ENCODE measurements around the gene JAK3. TPM values are rescaled to one million over a fixed set of nuclear protein-coding genes. Genes with fewer than 3 reads are reported as not detected.

The JAK3 gene
- total RNA-seq, 2 donors from 2014 or later, result 1.5 to 10.1 TPM

DNA sequence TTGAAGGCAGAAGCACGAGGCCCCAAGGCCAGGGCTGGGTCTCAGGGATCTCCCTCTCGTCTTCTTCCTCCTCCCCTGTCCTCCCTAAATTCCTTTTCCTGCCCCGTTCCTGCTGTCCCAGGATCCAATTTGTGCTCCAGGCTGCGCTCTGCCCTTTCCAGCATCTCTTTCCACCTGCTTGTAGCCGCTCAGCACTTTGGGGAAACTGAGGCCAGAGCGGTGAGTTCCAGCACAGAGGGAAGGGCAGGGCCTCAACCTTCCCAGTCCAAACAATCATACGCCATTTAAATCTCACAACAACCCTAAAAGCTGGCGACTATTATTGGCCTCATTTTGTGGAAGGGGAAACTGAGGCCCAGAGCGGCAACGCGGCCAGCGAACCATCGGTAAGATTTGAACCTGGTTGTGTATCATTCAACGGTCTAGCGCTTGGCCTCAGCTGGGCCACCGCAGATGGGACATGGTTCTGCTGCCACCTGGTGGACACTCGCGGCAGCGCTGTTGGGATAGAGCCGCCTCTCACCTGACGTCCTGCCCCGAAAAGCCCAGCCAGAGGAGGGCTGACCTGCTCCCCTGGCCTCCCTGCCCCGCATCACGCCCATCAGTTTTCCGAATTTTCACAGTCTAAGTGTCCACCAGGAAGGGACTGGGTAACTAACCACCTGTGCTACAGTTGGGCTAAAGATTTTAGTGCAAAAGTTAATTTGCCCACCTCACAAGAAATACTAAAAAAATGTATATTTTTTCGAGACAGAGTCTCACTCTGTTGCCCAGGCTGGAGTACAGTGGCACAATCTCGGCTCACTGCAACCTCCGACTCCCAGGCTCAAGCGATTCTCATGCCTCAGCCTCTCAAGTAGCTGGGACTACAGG is 7.7 kb upstream of the JAK3 start:
- TF ChIP-seq POLR2AphosphoS5 (IDR thresholded peaks at IDR 0.05) (peak; percentile 45), CTCF (IDR thresholded peaks at IDR 0.05) (peak; percentile 91 to 97 (median 94)), POLR2A (IDR thresholded peaks at IDR 0.05) (no peak)
- intact Hi-C loops (cut with DNase I), result loop anchor here (10.0 kb wide), 1 partner anchor 151 kb away; no protein-coding TSS in a partner anchor

GRCh38 chr19:17854061-17854460 is 6.3 kb upstream of the JAK3 start:
- Histone ChIP-seq H3K36me3 (no peaks in the 10 kb centered on the region), H3K4me3 (no peak overlapping the region), H3K9me3 (no peaks in the 10 kb centered on the region), H3K27me3 (replicated peaks; ENCODE audit: insufficient read depth) (no peaks in the 10 kb centered on the region), H3K4me1 (replicated peaks) (no peaks in the 10 kb centered on the region), H3K27ac (no peak overlapping the region)
- WGBS, result 66% methylated on average over 6 of the region's 6 CpGs
- intact Hi-C loops (cut with DNase I), result loop anchor here (10.0 kb wide), 1 partner anchor 149 kb away; no protein-coding TSS in a partner anchor
- no peak for TF ChIP-seq POLR2AphosphoS5 (IDR thresholded peaks at IDR 0.05)
- TF ChIP-seq POLR2A (IDR thresholded peaks at IDR 0.05), result no peak
- TF ChIP-seq CTCF (IDR thresholded peaks at IDR 0.05), result no peak
- no peak for DNase-seq (ENCODE audit: low spot score)

More for the DNA sequence above, 7.7 kb upstream of the JAK3 start:
- no peaks in the 10 kb centered on the region for H3K27me3 ChIP-seq (replicated peaks; ENCODE audit: insufficient read depth)
- 16% methylated on average over 29 of the region's 29 CpGs for WGBS
- H3K36me3 ChIP-seq, result no peaks in the 10 kb centered on the region
- H3K27ac ChIP-seq, result no peak overlapping the region
- no peaks in the 10 kb centered on the region for H3K9me3 ChIP-seq
- H3K4me1 ChIP-seq (replicated peaks), result peaks cover under 1% of the 10 kb centered on the region
- peak; percentile 76 for DNase-seq (ENCODE audit: low spot score)
- no peak overlapping the region for H3K4me3 ChIP-seq

DNA sequence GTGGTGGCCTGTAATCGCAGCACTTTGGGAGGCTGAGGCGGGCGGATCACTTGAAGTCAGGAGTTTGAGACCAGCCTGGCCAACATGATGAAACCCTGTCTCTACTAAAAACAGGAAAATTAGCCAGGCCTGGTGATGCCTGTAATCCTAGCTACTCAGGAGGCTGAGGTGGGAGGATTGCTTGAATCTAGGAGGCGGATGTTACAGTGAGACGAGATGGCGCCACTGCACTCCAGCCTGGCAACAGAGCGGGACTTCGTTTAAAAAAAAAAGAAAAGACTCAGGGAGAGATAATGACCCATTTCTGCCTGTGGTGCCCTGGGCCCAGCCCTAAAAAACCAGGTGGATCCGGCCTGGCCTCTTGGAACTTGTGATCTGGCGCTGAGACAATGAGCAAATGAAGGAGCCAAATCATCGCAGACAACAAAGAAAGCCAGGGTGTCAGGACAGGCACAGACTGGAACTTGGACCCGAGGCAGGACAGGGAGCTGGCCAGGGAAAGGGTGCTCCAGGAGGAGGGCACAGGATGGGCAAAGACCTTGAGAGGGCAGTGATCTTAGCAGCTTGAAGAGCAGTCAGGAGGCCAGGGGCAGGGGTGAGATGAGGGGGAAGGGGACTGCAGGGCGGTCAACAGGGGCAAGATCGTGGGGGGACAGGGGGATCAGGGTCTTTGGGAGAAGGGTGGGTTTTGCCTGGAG is 962 bp upstream of the JAK3 start:
- TF ChIP-seq POLR2A (IDR thresholded peaks at IDR 0.05) (no peak), POLR2AphosphoS5 (IDR thresholded peaks at IDR 0.05) (no peak)
- Histone ChIP-seq H3K4me3 (no peak overlapping the region), H3K27me3 (replicated peaks; ENCODE audit: insufficient read depth) (no peaks in the 10 kb centered on the region), H3K27ac (peak overlapping the region in 1 of 2 donors; percentile 51), H3K4me1 (replicated peaks) (no peaks in the 10 kb centered on the region), H3K36me3 (no peaks in the 10 kb centered on the region), H3K9me3 (no peaks in the 10 kb centered on the region)
- 66% methylated on average over 14 of the region's 14 CpGs for WGBS
- intact Hi-C loops (cut with DNase I), result no loop called here
- DNase-seq (ENCODE audit: low spot score), result no peak

GRCh38 chr19:17846146-17846545 is 1.6 kb downstream of the JAK3 start:
- Histone ChIP-seq H3K27ac (no peak overlapping the region), H3K36me3 (no peaks in the 10 kb centered on the region), H3K4me1 (replicated peaks) (peaks cover 3% of the 10 kb centered on the region), H3K27me3 (replicated peaks; ENCODE audit: insufficient read depth) (no peaks in the 10 kb centered on the region), H3K9me3 (no peaks in the 10 kb centered on the region), H3K4me3 (no peak overlapping the region)
- DNase-seq (ENCODE audit: low spot score), result no peak
- intact Hi-C loops (cut with DNase I), result no loop called here
- no peak for TF ChIP-seq CTCF (IDR thresholded peaks at IDR 0.05)
- no peak for TF ChIP-seq POLR2A (IDR thresholded peaks at IDR 0.05)
- TF ChIP-seq POLR2AphosphoS5 (IDR thresholded peaks at IDR 0.05), result no peak
- WGBS, result 82% methylated on average over 8 of the region's 8 CpGs

DNA sequence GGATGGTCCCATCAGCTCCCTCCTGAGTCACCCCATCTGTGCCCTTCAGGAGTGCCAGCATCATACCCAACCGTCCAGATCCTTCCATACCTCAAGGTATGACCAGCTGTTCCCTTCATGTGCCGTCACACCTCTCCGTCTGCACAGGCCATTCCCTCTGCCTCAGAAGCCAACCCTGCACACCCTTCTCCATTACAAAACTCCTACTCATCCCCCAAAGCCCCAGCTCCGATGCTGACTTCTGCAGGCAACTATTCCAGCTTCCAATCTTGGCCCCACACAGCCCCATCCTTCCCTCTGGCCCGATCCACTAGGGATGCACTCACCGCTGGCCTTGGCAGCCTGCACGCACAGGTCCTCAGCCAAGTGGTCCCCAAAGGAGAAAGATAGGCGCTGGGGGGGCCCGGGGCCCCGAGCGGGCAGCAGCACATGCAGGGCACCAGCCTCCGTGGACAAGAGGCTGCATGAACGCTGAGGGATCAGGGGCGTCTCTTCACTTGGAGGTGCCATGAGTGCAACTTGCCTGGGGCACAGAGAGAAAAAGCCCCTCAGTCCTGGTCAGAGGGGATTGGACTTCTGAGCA is 3.8 kb downstream of the JAK3 start:
- no peaks in the 10 kb centered on the region for H3K9me3 ChIP-seq
- H3K4me3 ChIP-seq, result no peak overlapping the region
- TF ChIP-seq POLR2AphosphoS5 (IDR thresholded peaks at IDR 0.05), result no peak
- no peak for TF ChIP-seq POLR2A (IDR thresholded peaks at IDR 0.05)
- no peak for TF ChIP-seq CTCF (IDR thresholded peaks at IDR 0.05)
- 82% methylated on average over 14 of the region's 14 CpGs for WGBS
- DNase-seq (ENCODE audit: low spot score), result no peak
- H3K27ac ChIP-seq, result no peak overlapping the region
- peaks cover 3% of the 10 kb centered on the region for H3K4me1 ChIP-seq (replicated peaks)
- no peaks in the 10 kb centered on the region for H3K27me3 ChIP-seq (replicated peaks; ENCODE audit: insufficient read depth)
- intact Hi-C loops (cut with DNase I), result no loop called here
- no peaks in the 10 kb centered on the region for H3K36me3 ChIP-seq
